ENCODE measurements around the gene RIPK3. TPM values are rescaled to one million over a fixed set of nuclear protein-coding genes. Genes with fewer than 3 reads are reported as not detected.

The RIPK3 gene
- total RNA-seq, 1 experiment from 2014 or later: 0.35 TPM

DNA sequence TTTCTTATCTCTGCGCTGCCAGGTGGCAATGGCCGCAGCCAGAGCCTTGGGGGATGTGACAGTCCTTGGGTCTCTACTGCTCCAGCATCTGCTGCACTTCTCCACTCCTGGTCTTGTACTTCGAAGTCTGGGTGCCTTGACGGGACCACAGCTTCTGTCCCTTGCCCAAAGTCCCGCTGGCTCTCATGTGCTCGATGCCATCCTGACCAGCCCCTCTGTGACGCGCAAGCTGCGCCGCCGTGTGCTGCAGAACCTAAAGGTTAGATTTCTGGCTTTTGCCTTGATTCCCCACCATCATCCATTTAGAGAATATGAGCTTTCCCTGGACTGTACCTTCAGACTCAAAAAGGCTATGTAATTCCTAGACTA, 35.8 kb downstream of the RIPK3 start:
- no peak overlapping the region for H4K91ac ChIP-seq (ENCODE audit: insufficient read length, low read depth, low read length)
- H4K5ac ChIP-seq (ENCODE audit: insufficient read length, low read depth, low read length): no peak overlapping the region
- no peak overlapping the region for H3K14ac ChIP-seq (ENCODE audit: insufficient read depth, low read length)
- Mint-ChIP-seq H3K9me3 (no peaks in the 10 kb centered on the region), H3K4me1 (peaks cover 13 to 14% of the 10 kb centered on the region in 2 experiments), H3K27me3 (ENCODE audit: low read depth) (no peaks in the 10 kb centered on the region; the same call in 1 of the 2 replicates), H3K27ac (no peak overlapping the region), H3K4me3 (no peak overlapping the region; a peak in 1 of 5 replicates), H3K36me3 (ENCODE audit: insufficient read depth in 1 of 3, low read depth in 3 of 3) (peaks cover 34 to 74% (median 64%) of the 10 kb centered on the region in 3 experiments)
- no peak overlapping the region for H4K8ac ChIP-seq (replicated peaks; ENCODE audit: insufficient read length, low read depth, low read length)
- no peak overlapping the region for H3K4ac ChIP-seq (ENCODE audit: low read depth, low read length)
- H3K79me2 ChIP-seq (ENCODE audit: insufficient read depth, low read length): peaks cover 4% of the 10 kb centered on the region; the same call in 1 of the 2 replicates
- no CpG with 5 or more reads among the region's 11 CpGs for WGBS (ENCODE audit: extremely low coverage, insufficient read length, low lambda C conversion rate)
- H3K23me2 ChIP-seq (ENCODE audit: insufficient read length, low read depth, low read length, poor library complexity, severe bottlenecking): peaks cover 9% of the 10 kb centered on the region
- no peaks in the 10 kb centered on the region for H3K27me3 ChIP-seq (ENCODE audit: insufficient read depth, low read length)
- H3K23ac ChIP-seq (ENCODE audit: insufficient read length, low read depth, low read length): no peak overlapping the region
- no peak overlapping the region for H3K4me2 ChIP-seq (ENCODE audit: insufficient read depth, insufficient read length, low read length)
- peaks cover 3% of the 10 kb centered on the region for H3K79me1 ChIP-seq (ENCODE audit: insufficient read depth, low read depth, low read length, poor library complexity, severe bottlenecking)
- no peak overlapping the region for H3K9ac ChIP-seq (ENCODE audit: extremely low read depth, insufficient read length, low read length)
- H2BK15ac ChIP-seq (ENCODE audit: low read depth, low read length): no peak overlapping the region
- no peak overlapping the region for H2BK12ac ChIP-seq (ENCODE audit: insufficient read length, low read depth, low read length)
- no peak for DNase-seq
- no peak overlapping the region for H3T11ph ChIP-seq (ENCODE audit: low read length)
- no peak overlapping the region for H3K27ac ChIP-seq (ENCODE audit: insufficient read length, low read depth, low read length)
- H2AFZ ChIP-seq (ENCODE audit: low read length): no peak overlapping the region
- H2BK120ac ChIP-seq (ENCODE audit: low read depth, low read length, poor library complexity, severe bottlenecking): no peak overlapping the region
- H3K4me1 ChIP-seq (ENCODE audit: insufficient read depth, low read length): peaks cover 4% of the 10 kb centered on the region; the same call in 1 of the 2 replicates
- H2AK5ac ChIP-seq (ENCODE audit: insufficient read length, low read length): no peak overlapping the region
- H2BK20ac ChIP-seq (ENCODE audit: low read depth, low read length, poor library complexity, severe bottlenecking): no peak overlapping the region
- H3K9me3 ChIP-seq (ENCODE audit: control insufficient read depth, low read depth, low read length): no peaks in the 10 kb centered on the region
- no peak overlapping the region for H2BK5ac ChIP-seq (ENCODE audit: insufficient read length, low read length)
- H3K18ac ChIP-seq (ENCODE audit: insufficient read length, low read depth, low read length): no peak overlapping the region
- TF ChIP-seq, protein P1, sequence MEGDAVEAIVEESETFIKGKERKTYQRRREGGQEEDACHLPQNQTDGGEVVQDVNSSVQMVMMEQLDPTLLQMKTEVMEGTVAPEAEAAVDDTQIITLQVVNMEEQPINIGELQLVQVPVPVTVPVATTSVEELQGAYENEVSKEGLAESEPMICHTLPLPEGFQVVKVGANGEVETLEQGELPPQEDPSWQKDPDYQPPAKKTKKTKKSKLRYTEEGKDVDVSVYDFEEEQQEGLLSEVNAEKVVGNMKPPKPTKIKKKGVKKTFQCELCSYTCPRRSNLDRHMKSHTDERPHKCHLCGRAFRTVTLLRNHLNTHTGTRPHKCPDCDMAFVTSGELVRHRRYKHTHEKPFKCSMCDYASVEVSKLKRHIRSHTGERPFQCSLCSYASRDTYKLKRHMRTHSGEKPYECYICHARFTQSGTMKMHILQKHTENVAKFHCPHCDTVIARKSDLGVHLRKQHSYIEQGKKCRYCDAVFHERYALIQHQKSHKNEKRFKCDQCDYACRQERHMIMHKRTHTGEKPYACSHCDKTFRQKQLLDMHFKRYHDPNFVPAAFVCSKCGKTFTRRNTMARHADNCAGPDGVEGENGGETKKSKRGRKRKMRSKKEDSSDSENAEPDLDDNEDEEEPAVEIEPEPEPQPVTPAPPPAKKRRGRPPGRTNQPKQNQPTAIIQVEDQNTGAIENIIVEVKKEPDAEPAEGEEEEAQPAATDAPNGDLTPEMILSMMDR (conservative IDR thresholded peaks at IDR 0.05): no peak
- H3K56ac ChIP-seq (ENCODE audit: insufficient read length, low read depth, low read length): no peak overlapping the region
- H4K20me1 ChIP-seq (ENCODE audit: control insufficient read depth, insufficient read depth, insufficient read length): no peaks in the 10 kb centered on the region
